Astrocyte (in vitro differentiated cells and primary cell): Measurements from ENCODE around the gene CFAP57.

Source experiments
- CTCF ChIP-seq: IDR thresholded peaks from 2 replicates; pipeline ENCODE4 v1.5.1; 2011; ENCODE audit warnings: low read depth, mild to moderate bottlenecking, inconsistent platforms, low read length, moderate library complexity; ENCODE audit not compliant: insufficient read depth
- EZH2 ChIP-seq: IDR thresholded peaks from 2 replicates; pipeline ENCODE4 v1.6.1; 2012; ENCODE audit warnings: mild to moderate bottlenecking, low read length, inconsistent platforms; ENCODE audit not compliant: insufficient read depth

- TF ChIP-seq CTCF (no peak), EZH2 (no peak)
Measured at GRCh38 chr1:43203859-43204258, 31.7 kb downstream of the CFAP57 start.
